VCaP (cell line): ENCODE measurements around the gene TBX6.

Experiments
- H3K27ac ChIP-seq: fragments of 450-650 bp; 2 replicates; pipeline ENCODE4 v1.5.1; 2017
- TF ChIP-seq, protein P1 (sequence below): fragments of 450-650 bp; conservative IDR thresholded peaks from 2 replicates; pipeline ENCODE4 v1.5.1; 2017; ENCODE audit warnings: mild to moderate bottlenecking, moderate library complexity

Gene TBX6

DNA sequence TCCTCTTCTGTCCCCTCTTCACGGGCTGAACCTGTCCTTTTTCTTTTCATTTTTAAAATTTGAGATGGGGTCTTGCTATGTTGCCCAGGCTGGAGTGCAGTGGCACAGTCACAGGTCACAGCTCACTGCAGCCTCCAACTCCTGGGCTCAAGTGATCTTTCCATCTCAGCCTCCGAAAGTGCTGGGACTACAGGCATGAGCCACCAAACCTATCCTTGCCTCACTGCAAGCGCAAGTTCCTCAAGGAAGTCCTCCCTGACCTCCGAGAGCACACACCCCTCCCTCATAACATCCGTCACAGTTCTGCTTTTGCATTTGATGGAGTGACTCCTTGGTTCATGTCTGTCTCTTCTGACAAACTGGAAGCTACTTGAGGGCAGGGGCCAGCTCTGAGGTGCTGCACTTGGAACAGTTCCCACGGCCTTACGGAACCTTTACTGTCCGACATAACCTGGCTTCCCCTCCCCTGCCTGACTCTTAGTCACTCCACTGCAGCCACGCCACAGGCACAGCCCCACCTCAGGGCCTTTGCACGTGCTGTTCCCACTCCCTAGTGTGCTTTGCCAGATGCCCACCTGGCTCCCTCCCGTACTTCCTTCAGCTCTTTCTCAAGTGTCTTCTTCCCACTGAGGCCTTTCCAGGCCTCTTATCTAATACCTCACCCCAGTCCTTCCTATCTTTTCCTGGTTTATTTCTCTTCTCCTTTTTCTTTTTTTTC lies 4.4 kb downstream of the TBX6 start:
- H3K27ac ChIP-seq = no peak overlapping the region
- TF ChIP-seq, protein P1, sequence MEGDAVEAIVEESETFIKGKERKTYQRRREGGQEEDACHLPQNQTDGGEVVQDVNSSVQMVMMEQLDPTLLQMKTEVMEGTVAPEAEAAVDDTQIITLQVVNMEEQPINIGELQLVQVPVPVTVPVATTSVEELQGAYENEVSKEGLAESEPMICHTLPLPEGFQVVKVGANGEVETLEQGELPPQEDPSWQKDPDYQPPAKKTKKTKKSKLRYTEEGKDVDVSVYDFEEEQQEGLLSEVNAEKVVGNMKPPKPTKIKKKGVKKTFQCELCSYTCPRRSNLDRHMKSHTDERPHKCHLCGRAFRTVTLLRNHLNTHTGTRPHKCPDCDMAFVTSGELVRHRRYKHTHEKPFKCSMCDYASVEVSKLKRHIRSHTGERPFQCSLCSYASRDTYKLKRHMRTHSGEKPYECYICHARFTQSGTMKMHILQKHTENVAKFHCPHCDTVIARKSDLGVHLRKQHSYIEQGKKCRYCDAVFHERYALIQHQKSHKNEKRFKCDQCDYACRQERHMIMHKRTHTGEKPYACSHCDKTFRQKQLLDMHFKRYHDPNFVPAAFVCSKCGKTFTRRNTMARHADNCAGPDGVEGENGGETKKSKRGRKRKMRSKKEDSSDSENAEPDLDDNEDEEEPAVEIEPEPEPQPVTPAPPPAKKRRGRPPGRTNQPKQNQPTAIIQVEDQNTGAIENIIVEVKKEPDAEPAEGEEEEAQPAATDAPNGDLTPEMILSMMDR = no peak

DNA sequence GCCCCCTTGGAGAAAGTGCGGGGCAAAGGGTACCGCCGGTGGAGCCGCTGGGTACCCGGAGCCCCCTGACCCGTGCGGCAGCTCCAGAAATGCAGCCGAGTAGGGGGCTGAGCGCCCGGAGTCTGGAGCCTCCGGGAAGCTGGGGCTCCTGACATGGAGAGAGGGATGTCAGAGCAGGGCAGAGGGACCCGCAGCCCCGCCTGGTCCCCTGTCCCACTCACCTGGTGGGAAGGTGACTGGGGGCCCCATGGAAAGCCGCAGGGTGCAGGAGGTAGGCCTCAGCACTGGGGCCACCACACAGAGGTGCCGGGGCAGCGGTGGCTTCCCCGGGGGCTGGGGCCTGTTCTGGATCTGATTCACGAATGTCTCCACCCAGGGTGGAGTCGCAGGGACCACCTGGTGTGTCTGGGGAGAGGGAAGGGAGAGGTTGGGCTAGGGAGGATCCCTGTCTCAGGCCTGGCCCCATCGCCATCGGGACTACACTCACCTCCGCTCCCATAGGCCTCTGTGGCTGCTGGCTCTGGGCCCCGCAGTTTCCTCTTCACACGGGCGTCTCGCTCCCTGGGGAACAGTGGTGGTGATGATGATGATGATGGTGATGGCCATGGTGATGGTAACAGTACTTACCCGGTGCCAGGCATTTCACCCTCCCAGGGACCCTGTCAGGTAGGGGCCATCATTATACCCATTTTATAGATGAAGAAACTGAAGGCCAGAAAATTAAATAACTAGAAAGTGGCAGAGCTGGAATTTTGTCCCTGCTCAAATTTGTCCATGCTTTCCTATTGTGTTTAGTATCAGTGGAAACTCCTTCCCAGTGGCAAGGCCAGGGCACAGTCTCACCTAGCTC lies 5.2 kb downstream of the TBX6 start:
- no peak overlapping the region for H3K27ac ChIP-seq
- TF ChIP-seq, protein P1 = no peak

DNA sequence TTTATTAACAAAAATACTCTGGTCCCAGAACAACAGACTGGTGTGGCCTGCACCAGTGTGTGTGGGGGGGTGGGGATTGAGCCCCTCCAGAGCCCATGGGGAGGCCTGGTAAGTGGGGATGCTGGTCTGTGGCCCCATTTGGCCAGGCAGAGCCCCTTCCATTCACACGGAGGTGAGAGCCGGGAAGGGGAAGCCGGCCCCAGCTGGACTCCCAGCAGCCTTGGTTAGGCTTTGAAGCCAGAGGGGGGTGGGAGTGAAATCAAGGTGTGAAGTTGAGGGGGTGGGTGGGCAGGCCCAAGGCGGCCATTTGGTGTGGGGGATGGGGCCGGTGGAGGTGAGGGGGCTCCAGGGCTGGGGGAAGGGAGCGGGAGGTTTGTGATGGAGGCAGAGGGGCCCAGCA lies 5.9 kb downstream of the TBX6 start:
- no peak overlapping the region for H3K27ac ChIP-seq
- TF ChIP-seq, protein P1 = no peak

DNA sequence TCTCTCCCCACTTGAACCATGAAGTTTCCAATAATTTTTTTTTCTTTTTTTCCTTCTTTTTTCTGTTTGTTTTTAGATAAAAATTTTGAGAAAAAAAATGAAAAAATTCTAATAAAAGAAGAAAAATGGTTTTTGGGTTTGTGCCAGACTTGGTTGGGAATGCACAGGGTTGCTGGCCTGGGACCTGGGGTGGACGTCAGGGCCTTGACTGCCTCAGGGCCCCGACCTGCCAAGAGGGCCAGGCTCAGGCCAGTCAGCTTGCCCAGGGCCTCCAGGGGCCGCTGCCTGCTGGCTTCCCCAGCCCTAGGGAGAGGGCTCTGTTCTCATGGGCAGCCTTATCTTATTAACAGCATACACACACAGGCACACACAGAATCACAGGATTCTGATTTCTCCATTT lies 6.5 kb downstream of the TBX6 start:
- no peak overlapping the region for H3K27ac ChIP-seq
- TF ChIP-seq, protein P1 = no peak

DNA sequence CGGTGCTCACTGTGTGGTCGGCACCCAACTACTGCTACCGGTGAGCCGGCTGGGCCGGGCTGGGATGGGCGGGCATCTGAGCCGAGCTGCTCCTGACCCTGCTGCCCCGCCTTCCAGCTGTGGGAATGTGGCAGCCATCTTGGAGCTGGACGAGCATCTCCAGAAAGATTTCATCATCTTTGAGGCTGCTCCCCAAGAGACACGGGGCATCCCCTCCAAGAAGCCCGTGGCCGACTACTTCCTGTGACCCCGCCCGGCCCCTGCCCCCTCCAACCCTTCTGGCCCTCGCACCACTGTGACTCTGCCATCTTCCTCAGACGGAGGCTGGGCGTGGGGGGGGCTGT lies 6.9 kb downstream of the TBX6 start:
- no peak overlapping the region for H3K27ac ChIP-seq
- TF ChIP-seq, protein P1 = no peak

DNA sequence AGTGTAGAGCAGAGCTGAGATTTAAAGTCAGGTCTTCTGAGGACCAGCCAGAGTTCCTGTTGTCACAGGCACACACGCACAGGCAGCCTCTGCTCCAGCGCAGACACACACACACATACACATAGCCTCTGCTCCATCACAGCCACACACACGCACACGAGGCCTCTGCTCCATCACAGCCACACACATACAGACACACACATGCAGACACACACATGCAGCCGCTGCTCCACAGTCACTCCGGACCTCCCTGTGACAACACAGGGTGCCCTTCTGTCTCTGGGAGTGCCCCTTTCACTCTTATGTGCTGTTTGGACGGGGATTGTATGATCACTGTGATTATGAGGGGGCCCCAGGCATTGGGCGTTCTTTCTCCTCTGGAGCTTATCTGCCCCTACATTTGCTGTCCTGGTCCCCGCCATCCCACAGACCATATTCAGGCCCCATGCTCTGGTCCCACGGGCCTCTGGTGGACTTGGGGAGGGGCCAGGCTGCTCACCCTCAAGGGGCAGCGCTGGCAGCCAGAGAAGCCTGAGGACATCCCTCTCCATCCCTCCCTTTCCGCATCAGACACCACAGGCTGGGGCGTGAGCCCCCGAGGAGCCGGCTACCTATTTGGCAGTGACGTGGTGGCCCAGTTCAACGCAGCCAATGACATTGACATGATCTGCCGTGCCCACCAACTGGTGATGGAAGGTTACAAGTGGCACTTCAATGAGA lies 7.5 kb downstream of the TBX6 start:
- TF ChIP-seq, protein P1 = no peak
- no peak overlapping the region for H3K27ac ChIP-seq
